H9 (cell line): ENCODE data around the gene SLC35B2. TPM values are rescaled to one million over a fixed set of nuclear protein-coding genes. Genes with fewer than 3 reads are reported as not detected.

ENCODE experiments used
- DNase-seq: peaks from one replicate; pipeline ENCODE4 v3.0.0-alpha.2; 2017
- H2AFZ ChIP-seq: one replicate; pipeline ENCODE4 v1.6.1; 2013; ENCODE audit warnings: mild to moderate bottlenecking, low read length, control low read depth, moderate library complexity
- H2AK5ac ChIP-seq: 2 replicates; pipeline ENCODE4 v1.6.1; 2013; ENCODE audit warnings: low read length, control low read depth, mixed read lengths; ENCODE audit not compliant: insufficient read length
- H2BK120ac ChIP-seq: one replicate; pipeline ENCODE4 v1.6.1; 2013; ENCODE audit warnings: low read depth, mild to moderate bottlenecking, low read length, control low read depth, inconsistent platforms; ENCODE audit not compliant: poor library complexity, severe bottlenecking
- H2BK12ac ChIP-seq: 2 replicates; pipeline ENCODE4 v1.6.1; 2013; ENCODE audit warnings: low read length, control low read depth, mixed read lengths, low read depth; ENCODE audit not compliant: insufficient read length
- H2BK15ac ChIP-seq: 2 replicates; pipeline ENCODE4 v1.6.1; 2013; ENCODE audit warnings: low read depth, low read length, control low read depth
- H2BK20ac ChIP-seq: one replicate; pipeline ENCODE4 v1.6.1; 2013; ENCODE audit warnings: low read depth, mild to moderate bottlenecking, low read length, control low read depth, inconsistent platforms; ENCODE audit not compliant: poor library complexity, severe bottlenecking
- H2BK5ac ChIP-seq: 2 replicates; pipeline ENCODE4 v1.6.1; 2013; ENCODE audit warnings: low read length, control low read depth, mixed read lengths; ENCODE audit not compliant: insufficient read length
- H3K14ac ChIP-seq: 2 replicates; pipeline ENCODE4 v1.6.1; 2013; ENCODE audit warnings: low read length, control low read depth; ENCODE audit not compliant: insufficient read depth
- H3K18ac ChIP-seq: 2 replicates; pipeline ENCODE4 v1.6.1; 2013; ENCODE audit warnings: low read depth, mild to moderate bottlenecking, mixed read lengths, low read length, control low read depth; ENCODE audit not compliant: insufficient read length
- H3K23ac ChIP-seq: 2 replicates; pipeline ENCODE4 v1.6.1; 2013; ENCODE audit warnings: low read length, control low read depth, mixed read lengths, low read depth; ENCODE audit not compliant: insufficient read length
- H3K23me2 ChIP-seq: 2 replicates; pipeline ENCODE4 v1.6.1; 2013; ENCODE audit warnings: low read depth, mild to moderate bottlenecking, mixed read lengths, low read length, control low read depth; ENCODE audit not compliant: insufficient read length, poor library complexity, severe bottlenecking
- H3K27ac ChIP-seq: 2 replicates; pipeline ENCODE4 v1.5.1; 2013; ENCODE audit warnings: low read length, control low read depth, mixed read lengths, low read depth; ENCODE audit not compliant: insufficient read length
- H3K27me3 ChIP-seq: 2 replicates; pipeline ENCODE4 v1.6.1; 2013; ENCODE audit warnings: low read length, control low read depth, inconsistent platforms; ENCODE audit not compliant: insufficient read depth
- H3K4ac ChIP-seq: 2 replicates; pipeline ENCODE4 v1.6.1; 2013; ENCODE audit warnings: low read depth, mild to moderate bottlenecking, control low read depth, inconsistent platforms, low read length, moderate library complexity
- H3K4me1 ChIP-seq: 2 replicates; pipeline ENCODE4 v1.6.1; 2013; ENCODE audit warnings: low read length, control low read depth, inconsistent platforms; ENCODE audit not compliant: insufficient read depth
- H3K4me2 ChIP-seq: 2 replicates; pipeline ENCODE4 v1.6.1; 2013; ENCODE audit warnings: low read length, control low read depth, mixed read lengths; ENCODE audit not compliant: insufficient read length, insufficient read depth
- H3K56ac ChIP-seq: 2 replicates; pipeline ENCODE4 v1.6.1; 2013; ENCODE audit warnings: low read depth, mild to moderate bottlenecking, mixed read lengths, low read length, control low read depth; ENCODE audit not compliant: insufficient read length
- H3K79me1 ChIP-seq: 2 replicates; pipeline ENCODE4 v1.6.1; 2013; ENCODE audit warnings: low read depth, mild to moderate bottlenecking, moderate library complexity, low read length, control low read depth, inconsistent platforms; ENCODE audit not compliant: insufficient read depth, poor library complexity, severe bottlenecking
- H3K79me2 ChIP-seq: 2 replicates; pipeline ENCODE4 v1.6.1; 2013; ENCODE audit warnings: low read length, control low read depth, inconsistent platforms; ENCODE audit not compliant: insufficient read depth
- H3K9ac ChIP-seq: 2 replicates; pipeline ENCODE4 v1.6.1; 2013; ENCODE audit warnings: low read length, control low read depth, mixed read lengths; ENCODE audit not compliant: insufficient read length; ENCODE audit errors: extremely low read depth
- H3K9me3 ChIP-seq: one replicate; pipeline ENCODE4 v1.6.1; 2013; ENCODE audit warnings: low read depth, low read length, inconsistent platforms; ENCODE audit not compliant: control insufficient read depth
- H3T11ph ChIP-seq: one replicate; pipeline ENCODE4 v1.6.1; 2013; ENCODE audit warnings: mild to moderate bottlenecking, low read length, control low read depth, inconsistent platforms
- H4K20me1 ChIP-seq: one replicate; pipeline ENCODE4 v1.6.1; 2013; ENCODE audit not compliant: control insufficient read depth, insufficient read length, insufficient read depth
- H4K5ac ChIP-seq: 2 replicates; pipeline ENCODE4 v1.6.1; 2013; ENCODE audit warnings: low read depth, mild to moderate bottlenecking, mixed read lengths, low read length, control low read depth; ENCODE audit not compliant: insufficient read length
- H4K8ac ChIP-seq: replicated peaks from 2 replicates; pipeline ENCODE4 v1.6.1; 2013; ENCODE audit warnings: low read length, control low read depth, mixed read lengths, low read depth; ENCODE audit not compliant: insufficient read length
- H4K91ac ChIP-seq: 2 replicates; pipeline ENCODE4 v1.6.1; 2013; ENCODE audit warnings: low read depth, mild to moderate bottlenecking, moderate library complexity, mixed read lengths, low read length, control low read depth; ENCODE audit not compliant: insufficient read length
- H3K27ac Mint-ChIP-seq, 3 experiments: 2 replicates in 2 of 3; 3 replicates in 1 of 3; pipeline ENCODE4 v1.8.0; 2020 to 2021; ENCODE audit warnings: mixed read lengths in 3 of 3, mild to moderate bottlenecking in 1 of 3, moderate library complexity in 1 of 3
- H3K27me3 Mint-ChIP-seq: 2 replicates; pipeline ENCODE4 v1.8.0; 2021; ENCODE audit warnings: low read depth, mild to moderate bottlenecking, moderate library complexity, mixed read lengths
- H3K36me3 Mint-ChIP-seq, 3 experiments: 2 replicates in 2 of 3; 3 replicates in 1 of 3; pipeline ENCODE4 v1.8.0; 2020 to 2021; ENCODE audit warnings: low read depth in 3 of 3, mixed read lengths in 3 of 3; ENCODE audit not compliant: insufficient read depth in 1 of 3
- H3K4me1 Mint-ChIP-seq, 2 experiments: 2 replicates each; pipeline ENCODE4 v1.8.0; 2020; ENCODE audit warnings: mixed read lengths in 2 of 2
- H3K4me3 Mint-ChIP-seq, 2 experiments: 2 replicates in 1 of 2; 3 replicates in 1 of 2; pipeline ENCODE4 v1.8.0; 2020 to 2021; ENCODE audit warnings: mild to moderate bottlenecking in 2 of 2, mixed read lengths in 2 of 2, moderate library complexity in 1 of 2
- H3K9me3 Mint-ChIP-seq, 2 experiments: 2 replicates in 1 of 2; 3 replicates in 1 of 2; pipeline ENCODE4 v1.8.0; 2020; ENCODE audit warnings: mild to moderate bottlenecking in 2 of 2, mixed read lengths in 2 of 2, moderate library complexity in 1 of 2
- CTCF ChIP-seq: fragments of 200-600 bp; sonication (generic); conservative IDR thresholded peaks from 3 replicates; pipeline ENCODE4 v1.8.0; 2021; ENCODE audit warnings: antibody characterized with exemption, mild to moderate bottlenecking
- WGBS: extraction: QIAGEN DNeasy Blood & Tissue Kit; methylation state at CpG from one replicate; pipeline ENCODE4 v1.1.7; 2013; ENCODE audit warnings: missing lambda C conversion rate, low lambda C conversion rate, mixed read lengths; ENCODE audit not compliant: insufficient read length; ENCODE audit errors: extremely low coverage; 5-methylcytosine and 5-hydroxymethylcytosine counted together
- total RNA-seq: library from RNA; stranded (reverse); gene quantifications from 2 replicates; pipeline ENCODE4 v1.2.1, GENCODE V29; 2021

Gene SLC35B2
- total RNA-seq, 1 experiment from 2014 or later: 34.5 TPM

DNA sequence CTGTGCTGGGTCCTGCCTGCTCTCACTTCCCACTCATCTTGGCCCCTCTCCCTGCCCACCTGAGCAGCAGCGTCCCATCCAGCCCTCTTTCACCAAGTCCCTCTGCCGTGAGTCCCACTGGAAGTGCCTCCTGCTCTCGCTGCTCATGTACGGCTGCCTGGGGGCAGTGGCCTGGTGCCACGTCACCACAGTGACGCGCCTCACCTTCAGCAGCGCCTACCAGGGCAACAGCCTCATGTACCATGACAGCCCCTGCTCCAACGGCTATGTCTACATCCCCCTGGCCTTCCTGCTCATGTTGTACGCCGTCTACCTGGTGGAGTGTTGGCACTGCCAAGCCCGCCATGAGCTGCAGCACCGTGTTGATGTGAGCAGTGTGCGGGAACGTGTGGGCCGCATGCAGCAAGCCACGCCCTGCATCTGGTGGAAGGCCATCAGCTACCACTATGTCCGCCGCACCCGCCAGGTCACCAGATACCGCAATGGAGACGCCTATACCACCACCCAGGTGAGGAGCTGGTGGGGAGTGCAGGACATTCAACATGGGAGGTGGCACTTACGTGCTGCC is 15.8 kb upstream of the SLC35B2 start:
- Histone ChIP-seq H3K9me3 (no peaks in the 10 kb centered on the region), H3K23me2 (peaks cover 5% of the 10 kb centered on the region), H3K4ac (no peak overlapping the region), H3K4me2 (no peak overlapping the region), H3K27ac (no peak overlapping the region), H2BK15ac (no peak overlapping the region), H3K18ac (no peak overlapping the region), H2BK120ac (no peak overlapping the region), H4K91ac (no peak overlapping the region), H4K5ac (no peak overlapping the region), H3K23ac (no peak overlapping the region), H3T11ph (no peak overlapping the region), H2AFZ (no peak overlapping the region), H2BK20ac (no peak overlapping the region), H3K56ac (no peak overlapping the region), H3K9ac (no peak overlapping the region), H2BK5ac (no peak overlapping the region), H3K27me3 (peaks cover 7% of the 10 kb centered on the region; the same call in 1 of the 2 replicates), H4K20me1 (no peaks in the 10 kb centered on the region), H3K79me2 (no peaks in the 10 kb centered on the region), H2BK12ac (no peak overlapping the region), H4K8ac (no peak overlapping the region), H3K14ac (no peak overlapping the region), H2AK5ac (no peak overlapping the region), H3K4me1 (peaks cover 12% of the 10 kb centered on the region; the same call in 1 of the 2 replicates), H3K79me1 (no peaks in the 10 kb centered on the region)
- DNase-seq: no peak
- no peaks in the 10 kb centered on the region for H3K9me3 Mint-ChIP-seq
- H3K4me3 Mint-ChIP-seq: no peak overlapping the region
- peaks cover 26 to 42% of the 10 kb centered on the region in 2 experiments for H3K4me1 Mint-ChIP-seq
- no peak for TF ChIP-seq CTCF
- H3K27ac Mint-ChIP-seq: no peak overlapping the region; a peak in 1 of 7 replicates
- WGBS: no CpG with 5 or more reads among the region's 23 CpGs
- no peaks in the 10 kb centered on the region; a peak in 1 of 7 replicates for H3K36me3 Mint-ChIP-seq
- H3K27me3 Mint-ChIP-seq: peaks cover 22% of the 10 kb centered on the region
